NB4 (cell line): ENCODE results near the gene BMPR1A.

ENCODE experiments used
- POLR2A ChIP-seq: IDR thresholded peaks from 2 replicates; pipeline ENCODE4 v1.6.1; 2011; ENCODE audit warnings: mild to moderate bottlenecking; ENCODE audit not compliant: insufficient read length; ENCODE audit errors: extremely low read depth
- TF ChIP-seq, protein P1 (sequence below): IDR thresholded peaks from one replicate; pipeline ENCODE4 v1.5.1; 2012; ENCODE audit warnings: low read depth, low read length

DNA sequence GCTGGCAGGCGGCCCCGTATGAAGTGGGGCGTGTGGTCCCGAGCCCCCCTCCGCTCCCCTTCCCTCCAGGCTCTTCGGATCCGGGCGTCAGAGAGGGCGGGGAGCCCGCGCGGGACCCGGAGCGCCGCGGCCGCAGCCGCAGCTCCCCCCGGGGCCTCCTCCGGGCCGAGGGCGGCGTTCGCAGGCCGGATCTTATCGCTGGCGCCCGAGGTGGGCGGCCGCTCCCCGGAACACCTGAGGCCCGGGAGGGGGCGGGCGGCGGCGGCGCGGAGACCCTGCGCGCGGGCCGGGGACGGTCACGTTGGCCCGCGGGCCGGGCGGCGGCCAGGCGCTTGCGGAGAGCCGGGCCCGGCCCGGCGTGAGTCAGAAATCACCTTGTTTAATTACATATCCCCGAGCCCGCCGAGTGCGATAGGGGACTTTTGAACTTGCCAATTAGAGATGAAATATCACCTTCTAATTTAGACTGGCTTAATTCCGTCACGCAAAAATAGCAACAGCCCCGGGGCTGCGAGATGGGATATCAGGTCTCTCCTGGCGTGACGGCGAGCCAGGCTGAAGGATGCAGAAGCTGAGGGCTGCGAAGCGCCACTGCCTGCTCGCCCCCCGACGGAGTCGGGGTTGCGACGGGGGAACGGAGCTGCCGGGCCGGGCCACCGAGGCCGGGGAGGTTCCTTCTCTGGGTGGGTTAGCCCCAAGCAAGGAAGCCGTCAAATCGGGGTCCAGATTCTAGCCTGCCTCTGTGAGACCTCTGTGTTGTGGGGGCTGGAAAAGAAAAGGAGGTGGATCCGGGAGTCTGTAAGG is 44.7 kb upstream of the BMPR1A start:
- no peak for TF ChIP-seq POLR2A
- TF ChIP-seq, protein P1, sequence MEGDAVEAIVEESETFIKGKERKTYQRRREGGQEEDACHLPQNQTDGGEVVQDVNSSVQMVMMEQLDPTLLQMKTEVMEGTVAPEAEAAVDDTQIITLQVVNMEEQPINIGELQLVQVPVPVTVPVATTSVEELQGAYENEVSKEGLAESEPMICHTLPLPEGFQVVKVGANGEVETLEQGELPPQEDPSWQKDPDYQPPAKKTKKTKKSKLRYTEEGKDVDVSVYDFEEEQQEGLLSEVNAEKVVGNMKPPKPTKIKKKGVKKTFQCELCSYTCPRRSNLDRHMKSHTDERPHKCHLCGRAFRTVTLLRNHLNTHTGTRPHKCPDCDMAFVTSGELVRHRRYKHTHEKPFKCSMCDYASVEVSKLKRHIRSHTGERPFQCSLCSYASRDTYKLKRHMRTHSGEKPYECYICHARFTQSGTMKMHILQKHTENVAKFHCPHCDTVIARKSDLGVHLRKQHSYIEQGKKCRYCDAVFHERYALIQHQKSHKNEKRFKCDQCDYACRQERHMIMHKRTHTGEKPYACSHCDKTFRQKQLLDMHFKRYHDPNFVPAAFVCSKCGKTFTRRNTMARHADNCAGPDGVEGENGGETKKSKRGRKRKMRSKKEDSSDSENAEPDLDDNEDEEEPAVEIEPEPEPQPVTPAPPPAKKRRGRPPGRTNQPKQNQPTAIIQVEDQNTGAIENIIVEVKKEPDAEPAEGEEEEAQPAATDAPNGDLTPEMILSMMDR, result no peak
